ENCODE measurements around the gene GNG11. TPM values are rescaled to one million over a fixed set of nuclear protein-coding genes. Genes with fewer than 3 reads are reported as not detected.

Gene GNG11
- polyA plus RNA-seq, 2 of the 4 experiments (the other 2 are of a cell fraction), result 31.1 to 33.4 TPM

GRCh38 chr7:93921186-93921585 lies 349 bp upstream of the GNG11 start:
- TF ChIP-seq RARB (CRISPR knock-in tag; IDR thresholded peaks at IDR 0.05) (no peak), FOSB (CRISPR knock-in tag; IDR thresholded peaks at IDR 0.05) (no peak), HDAC2 (IDR thresholded peaks at IDR 0.05) (no peak), NFE2L2 (conservative IDR thresholded peaks at IDR 0.05; ENCODE audit: low read length) (no peak), RFX5 (IDR thresholded peaks at IDR 0.05) (no peak), HOXB13 (CRISPR knock-in tag; IDR thresholded peaks at IDR 0.05; ENCODE audit: low read depth) (no peak), PBX3 (IDR thresholded peaks at IDR 0.05) (no peak), PHF8 (IDR thresholded peaks at IDR 0.05; ENCODE audit: borderline replicate concordance, low read depth) (no peak), MAFK (IDR thresholded peaks at IDR 0.05; ENCODE audit: partially characterized antibody) (no peak), EHMT2 (IDR thresholded peaks at IDR 0.05; ENCODE audit: low read depth) (no peak), CEBPB (IDR thresholded peaks at IDR 0.05) (no peak), HEYL (CRISPR knock-in tag; IDR thresholded peaks at IDR 0.05) (no peak), KDM1A (IDR thresholded peaks at IDR 0.05; ENCODE audit: low read depth) (no peak)
- TF ChIP-seq, protein P1, sequence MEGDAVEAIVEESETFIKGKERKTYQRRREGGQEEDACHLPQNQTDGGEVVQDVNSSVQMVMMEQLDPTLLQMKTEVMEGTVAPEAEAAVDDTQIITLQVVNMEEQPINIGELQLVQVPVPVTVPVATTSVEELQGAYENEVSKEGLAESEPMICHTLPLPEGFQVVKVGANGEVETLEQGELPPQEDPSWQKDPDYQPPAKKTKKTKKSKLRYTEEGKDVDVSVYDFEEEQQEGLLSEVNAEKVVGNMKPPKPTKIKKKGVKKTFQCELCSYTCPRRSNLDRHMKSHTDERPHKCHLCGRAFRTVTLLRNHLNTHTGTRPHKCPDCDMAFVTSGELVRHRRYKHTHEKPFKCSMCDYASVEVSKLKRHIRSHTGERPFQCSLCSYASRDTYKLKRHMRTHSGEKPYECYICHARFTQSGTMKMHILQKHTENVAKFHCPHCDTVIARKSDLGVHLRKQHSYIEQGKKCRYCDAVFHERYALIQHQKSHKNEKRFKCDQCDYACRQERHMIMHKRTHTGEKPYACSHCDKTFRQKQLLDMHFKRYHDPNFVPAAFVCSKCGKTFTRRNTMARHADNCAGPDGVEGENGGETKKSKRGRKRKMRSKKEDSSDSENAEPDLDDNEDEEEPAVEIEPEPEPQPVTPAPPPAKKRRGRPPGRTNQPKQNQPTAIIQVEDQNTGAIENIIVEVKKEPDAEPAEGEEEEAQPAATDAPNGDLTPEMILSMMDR (IDR thresholded peaks at IDR 0.05), result no peak
- Histone ChIP-seq H3K9me3 (no peaks in the 10 kb centered on the region), H3K4me2 (peak overlapping the region; percentile 97), H3K4me1 (peaks cover 18% of the 10 kb centered on the region), H3K27ac (peak overlapping the region; percentile 75 to 99), H3K4me3 (peak overlapping the region; percentile 74)
- POLR2A ChIA-PET, result interaction anchor here (0.7 to 3.3 kb wide), 7 partner anchors 10 to 166 kb away, joined by 3 to 39 read pairs (median 4); partner anchors contain the start of gene TFPI2
- CTCF ChIA-PET, result interaction anchor here (1.3 to 2.6 kb wide), 4 partner anchors 11 to 166 kb away, joined by 3 to 12 read pairs (median 8); no protein-coding TSS in a partner anchor
- DNase-seq (ENCODE audit: low read depth in 1 of 2, low spot score in 1 of 2) (peak in 1 of 2 experiments; percentile 25), FAIRE-seq (no peak), ATAC-seq (peak in 1 of 2 experiments; percentile 22; a peak in 3 of 6 replicates)
- 3% methylated on average over 8 of the region's 8 CpGs for WGBS (ENCODE audit: missing lambda C conversion rate)

- ChIA-PET CTCF (no interaction called here), POLR2A (interaction anchor here (1.2 to 1.6 kb wide), 2 partner anchors 12 to 33 kb away, joined by 4 to 9 read pairs; partner anchors contain the start of gene TFPI2)
- FAIRE-seq, result peak; percentile 49
- H3K4me2 ChIP-seq, result peak overlapping the region; percentile 97
- H3K4me3 ChIP-seq, result peak overlapping the region; percentile 74
- TF ChIP-seq BHLHE40 (IDR thresholded peaks at IDR 0.05; ENCODE audit: low read depth, low read length) (no peak), MAZ (IDR thresholded peaks at IDR 0.05; ENCODE audit: borderline replicate concordance, low read depth, low read length) (no peak), PHF8 (IDR thresholded peaks at IDR 0.05; ENCODE audit: borderline replicate concordance, low read depth) (no peak), HES2 (IDR thresholded peaks at IDR 0.05) (no peak), ATOH8 (CRISPR knock-in tag; IDR thresholded peaks at IDR 0.05; ENCODE audit: low read depth) (no peak), KDM1A (IDR thresholded peaks at IDR 0.05; ENCODE audit: low read depth) (no peak), EP300 (IDR thresholded peaks at IDR 0.05) (no peak), RFX5 (IDR thresholded peaks at IDR 0.05) (no peak), CHD4 (IDR thresholded peaks at IDR 0.05; ENCODE audit: borderline replicate concordance) (no peak), ZSCAN20 (CRISPR knock-in tag; IDR thresholded peaks at IDR 0.05) (no peak), KDM5A (IDR thresholded peaks at IDR 0.05) (no peak), MAFK (IDR thresholded peaks at IDR 0.05; ENCODE audit: partially characterized antibody) (no peak), JUN (IDR thresholded peaks at IDR 0.05) (no peak), RAD21 (conservative IDR thresholded peaks at IDR 0.05 in 1 of 2, IDR thresholded peaks at IDR 0.05 in 1 of 2) (no peak), SMC3 (IDR thresholded peaks at IDR 0.05) (no peak)
- TF ChIP-seq, protein P1 (IDR thresholded peaks at IDR 0.05), result no peak
- no peak for ATAC-seq
- peak in 1 of 2 experiments; percentile 29 for DNase-seq (ENCODE audit: low read depth in 1 of 2, low spot score in 1 of 2)
- WGBS (ENCODE audit: missing lambda C conversion rate), result 7% methylated on average over 6 of the region's 6 CpGs
- H3K9me3 ChIP-seq, result no peaks in the 10 kb centered on the region
- peaks cover 8% of the 10 kb centered on the region; the same call in 1 of the 3 replicates for H3K4me1 ChIP-seq
- peak overlapping the region; percentile 75 to 77 for H3K27ac ChIP-seq
Observed at GRCh38 chr7:93923296-93923695, 1.8 kb downstream of the GNG11 start.

All from A549 (cell line).